GM19025 (cell line): ENCODE measurements around the gene FZR1.
"Not testable (repeated sequence)": the region's sequence is repeated elsewhere in the genome, so short reads cannot be mapped to it uniquely, and the experiment has no call there.

Experiments used
- ATAC-seq: cut with Tn5 transposase; IDR thresholded peaks from one replicate; pipeline ENCODE4 v1.9.1; 2021; ENCODE audit warnings: mild to moderate bottlenecking, low read depth, moderate library complexity; ENCODE audit not compliant: unreplicated experiment

The FZR1 gene

GRCh38 chr19:3527238-3527910 lies 21.3 kb downstream of the FZR1 start:
- ATAC-seq: no peak

- no peak for ATAC-seq
Observed at GRCh38 chr19:3528080-3528479, 22.0 kb downstream of the FZR1 start.

GRCh38 chr19:3528539-3529211 lies 22.6 kb downstream of the FZR1 start:
- ATAC-seq: no peak

GRCh38 chr19:3529299-3529698 lies 23.2 kb downstream of the FZR1 start:
- ATAC-seq: not testable (repeated sequence)

- no peak for ATAC-seq
Observed at GRCh38 chr19:3530389-3530788, 24.3 kb downstream of the FZR1 start.

- no peak for ATAC-seq
Observed at GRCh38 chr19:3531716-3532115, 25.6 kb downstream of the FZR1 start.

- no peak for ATAC-seq
Observed at GRCh38 chr19:3532154-3532786, 26.2 kb downstream of the FZR1 start.

GRCh38 chr19:3533033-3533432 lies 26.9 kb downstream of the FZR1 start:
- no peak for ATAC-seq

GRCh38 chr19:3533563-3534216 lies 27.6 kb downstream of the FZR1 start:
- ATAC-seq: no peak

- ATAC-seq: no peak
Observed at GRCh38 chr19:3534375-3535234, 28.5 kb downstream of the FZR1 start.

GRCh38 chr19:3535235-3535535 lies 29.1 kb downstream of the FZR1 start:
- no peak for ATAC-seq

GRCh38 chr19:3535563-3535965 lies 29.5 kb downstream of the FZR1 start:
- no peak for ATAC-seq

GRCh38 chr19:3535981-3536380 lies 29.9 kb downstream of the FZR1 start:
- ATAC-seq: no peak

- no peak for ATAC-seq
Observed at GRCh38 chr19:3536429-3537100, 30.5 kb downstream of the FZR1 start.

GRCh38 chr19:3537101-3537437 lies 31.0 kb downstream of the FZR1 start:
- ATAC-seq: no peak

- ATAC-seq: no peak
Observed at GRCh38 chr19:3537438-3538240, 31.5 kb downstream of the FZR1 start.

- no peak for ATAC-seq
Observed at GRCh38 chr19:3538258-3538929, 32.3 kb downstream of the FZR1 start.

- no peak for ATAC-seq
Observed at GRCh38 chr19:3538965-3539755, 33.0 kb downstream of the FZR1 start, which contains the start of gene TEKTIP1. TEKTIP1 (plus strand) TSS chr19:3539174; CDS start chr19:3539178, 4 bp downstream.
